Bone marrow (tissue), 2 donors: Measurements from ENCODE around the gene MLC1.

Experiments used
- DNase-seq, 2 donors: peaks; one replicate each; lab custom pipeline; 2025; lab: John Stamatoyannopoulos, UW

MLC1 gene

GRCh38 chr22:50058061-50058905 is 26.9 kb downstream of the MLC1 start, which contains the start of gene TTLL8:
Gene TTLL8, minus strand, starts transcription at chr22:50058298.
- DNase-seq = no peak

- no peak for DNase-seq
Observed at GRCh38 chr22:50057278-50058060, 27.8 kb downstream of the MLC1 start.

GRCh38 chr22:50056214-50056972 is 28.8 kb downstream of the MLC1 start:
- DNase-seq = no peak

GRCh38 chr22:50053861-50054260 is 31.4 kb downstream of the MLC1 start:
- no peak for DNase-seq

GRCh38 chr22:50051930-50052329 is 33.3 kb downstream of the MLC1 start:
- DNase-seq = no peak

- no peak for DNase-seq
Observed at GRCh38 chr22:50049299-50050195, 35.7 kb downstream of the MLC1 start.

- no peak for DNase-seq
Observed at GRCh38 chr22:50048836-50049235, 36.4 kb downstream of the MLC1 start.

- no peak for DNase-seq
Observed at GRCh38 chr22:50048061-50048765, 37.0 kb downstream of the MLC1 start.

- DNase-seq = no peak
Observed at GRCh38 chr22:50047346-50047745, 37.9 kb downstream of the MLC1 start.

GRCh38 chr22:50046481-50047245 is 38.6 kb downstream of the MLC1 start:
- no peak for DNase-seq

GRCh38 chr22:50046019-50046415 is 39.2 kb downstream of the MLC1 start:
- no peak for DNase-seq

GRCh38 chr22:50045211-50046018 is 39.8 kb downstream of the MLC1 start:
- no peak for DNase-seq

GRCh38 chr22:50044485-50045118 is 40.6 kb downstream of the MLC1 start:
- DNase-seq = no peak

GRCh38 chr22:50041361-50042065 is 43.7 kb downstream of the MLC1 start:
- DNase-seq = no peak

- no peak for DNase-seq
Observed at GRCh38 chr22:50040717-50041116, 44.5 kb downstream of the MLC1 start.

- DNase-seq = no peak
Observed at GRCh38 chr22:50039669-50040443, 45.4 kb downstream of the MLC1 start.
